HepG2 (cell line): ENCODE results near the gene CPT1A.

Source experiments
- CEBPZ ChIP-seq: IDR thresholded peaks from 2 replicates; pipeline ENCODE4 v1.6.1; 2012; ENCODE audit warnings: low read length, improper control_type of control experiment
- HNRNPH1 ChIP-seq: fragments of 200-400 bp; formaldehyde crosslinking; optimal IDR thresholded peaks from 2 replicates; pipeline ENCODE3; 2017; ENCODE audit warnings: mild to moderate bottlenecking, low read depth, low read length
- JUND ChIP-seq: sonication (generic); formaldehyde crosslinking; IDR thresholded peaks from 2 replicates; pipeline ENCODE4 v1.8.0; 2022; ENCODE audit warnings: mild to moderate bottlenecking, missing genetic modification reagents
- ZNF24 ChIP-seq: fragments of 450-650 bp; IDR thresholded peaks from 2 replicates; pipeline ENCODE4 v1.6.1; 2017; ENCODE audit warnings: antibody characterized with exemption, mild to moderate bottlenecking
- ZNF747 ChIP-seq: sonication (generic); formaldehyde crosslinking; IDR thresholded peaks from 2 replicates; pipeline ENCODE4 v1.8.1; 2023; ENCODE audit warnings: missing genetic modification reagents, mild to moderate bottlenecking, borderline replicate concordance
- ZNF75D ChIP-seq: sonication (generic); formaldehyde crosslinking; IDR thresholded peaks from 2 replicates; pipeline ENCODE4 v1.8.1; 2023; ENCODE audit warnings: missing genetic modification reagents, mild to moderate bottlenecking, borderline replicate concordance
- ZNF773 ChIP-seq: sonication (generic); formaldehyde crosslinking; IDR thresholded peaks from 2 replicates; pipeline ENCODE4 v1.4.0; 2020; ENCODE audit warnings: missing genetic modification reagents, borderline replicate concordance
- TF ChIP-seq, protein P1 (sequence below): sonication (generic); formaldehyde crosslinking; IDR thresholded peaks from 2 replicates; pipeline ENCODE4 v1.5.0; 2020; ENCODE audit warnings: mild to moderate bottlenecking, missing genetic modification reagents, moderate library complexity
- TF ChIP-seq, protein P2 (sequence below): sonication (generic); formaldehyde crosslinking; IDR thresholded peaks from 2 replicates; pipeline ENCODE4 v1.5.1; 2020; ENCODE audit warnings: missing genetic modification reagents, mild to moderate bottlenecking, borderline replicate concordance
- TF ChIP-seq, protein P3 (sequence below): sonication (generic); formaldehyde crosslinking; IDR thresholded peaks from 2 replicates; pipeline ENCODE4 v1.4.0; 2020; ENCODE audit warnings: missing genetic modification reagents, borderline replicate concordance

- TF ChIP-seq ZNF75D (CRISPR knock-in tag) = no peak
- no peak for TF ChIP-seq HNRNPH1
- TF ChIP-seq, protein P1, sequence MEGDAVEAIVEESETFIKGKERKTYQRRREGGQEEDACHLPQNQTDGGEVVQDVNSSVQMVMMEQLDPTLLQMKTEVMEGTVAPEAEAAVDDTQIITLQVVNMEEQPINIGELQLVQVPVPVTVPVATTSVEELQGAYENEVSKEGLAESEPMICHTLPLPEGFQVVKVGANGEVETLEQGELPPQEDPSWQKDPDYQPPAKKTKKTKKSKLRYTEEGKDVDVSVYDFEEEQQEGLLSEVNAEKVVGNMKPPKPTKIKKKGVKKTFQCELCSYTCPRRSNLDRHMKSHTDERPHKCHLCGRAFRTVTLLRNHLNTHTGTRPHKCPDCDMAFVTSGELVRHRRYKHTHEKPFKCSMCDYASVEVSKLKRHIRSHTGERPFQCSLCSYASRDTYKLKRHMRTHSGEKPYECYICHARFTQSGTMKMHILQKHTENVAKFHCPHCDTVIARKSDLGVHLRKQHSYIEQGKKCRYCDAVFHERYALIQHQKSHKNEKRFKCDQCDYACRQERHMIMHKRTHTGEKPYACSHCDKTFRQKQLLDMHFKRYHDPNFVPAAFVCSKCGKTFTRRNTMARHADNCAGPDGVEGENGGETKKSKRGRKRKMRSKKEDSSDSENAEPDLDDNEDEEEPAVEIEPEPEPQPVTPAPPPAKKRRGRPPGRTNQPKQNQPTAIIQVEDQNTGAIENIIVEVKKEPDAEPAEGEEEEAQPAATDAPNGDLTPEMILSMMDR (CRISPR knock-in tag) = no peak
- TF ChIP-seq, protein P2, sequence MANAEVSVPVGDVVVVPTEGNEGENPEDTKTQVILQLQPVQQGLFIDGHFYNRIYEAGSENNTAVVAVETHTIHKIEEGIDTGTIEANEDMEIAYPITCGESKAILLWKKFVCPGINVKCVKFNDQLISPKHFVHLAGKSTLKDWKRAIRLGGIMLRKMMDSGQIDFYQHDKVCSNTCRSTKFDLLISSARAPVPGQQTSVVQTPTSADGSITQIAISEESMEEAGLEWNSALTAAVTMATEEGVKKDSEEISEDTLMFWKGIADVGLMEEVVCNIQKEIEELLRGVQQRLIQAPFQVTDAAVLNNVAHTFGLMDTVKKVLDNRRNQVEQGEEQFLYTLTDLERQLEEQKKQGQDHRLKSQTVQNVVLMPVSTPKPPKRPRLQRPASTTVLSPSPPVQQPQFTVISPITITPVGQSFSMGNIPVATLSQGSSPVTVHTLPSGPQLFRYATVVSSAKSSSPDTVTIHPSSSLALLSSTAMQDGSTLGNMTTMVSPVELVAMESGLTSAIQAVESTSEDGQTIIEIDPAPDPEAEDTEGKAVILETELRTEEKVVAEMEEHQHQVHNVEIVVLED (CRISPR knock-in tag) = no peak
- TF ChIP-seq ZNF24 = no peak
- TF ChIP-seq ZNF773 = no peak
- TF ChIP-seq CEBPZ = no peak
- no peak for TF ChIP-seq JUND
- TF ChIP-seq, protein P3, sequence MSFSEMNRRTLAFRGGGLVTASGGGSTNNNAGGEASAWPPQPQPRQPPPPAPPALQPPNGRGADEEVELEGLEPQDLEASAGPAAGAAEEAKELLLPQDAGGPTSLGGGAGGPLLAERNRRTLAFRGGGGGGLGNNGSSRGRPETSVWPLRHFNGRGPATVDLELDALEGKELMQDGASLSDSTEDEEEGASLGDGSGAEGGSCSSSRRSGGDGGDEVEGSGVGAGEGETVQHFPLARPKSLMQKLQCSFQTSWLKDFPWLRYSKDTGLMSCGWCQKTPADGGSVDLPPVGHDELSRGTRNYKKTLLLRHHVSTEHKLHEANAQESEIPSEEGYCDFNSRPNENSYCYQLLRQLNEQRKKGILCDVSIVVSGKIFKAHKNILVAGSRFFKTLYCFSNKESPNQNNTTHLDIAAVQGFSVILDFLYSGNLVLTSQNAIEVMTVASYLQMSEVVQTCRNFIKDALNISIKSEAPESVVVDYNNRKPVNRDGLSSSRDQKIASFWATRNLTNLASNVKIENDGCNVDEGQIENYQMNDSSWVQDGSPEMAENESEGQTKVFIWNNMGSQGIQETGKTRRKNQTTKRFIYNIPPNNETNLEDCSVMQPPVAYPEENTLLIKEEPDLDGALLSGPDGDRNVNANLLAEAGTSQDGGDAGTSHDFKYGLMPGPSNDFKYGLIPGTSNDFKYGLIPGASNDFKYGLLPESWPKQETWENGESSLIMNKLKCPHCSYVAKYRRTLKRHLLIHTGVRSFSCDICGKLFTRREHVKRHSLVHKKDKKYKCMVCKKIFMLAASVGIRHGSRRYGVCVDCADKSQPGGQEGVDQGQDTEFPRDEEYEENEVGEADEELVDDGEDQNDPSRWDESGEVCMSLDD = no peak
- no peak for TF ChIP-seq ZNF747 (CRISPR knock-in tag)
Measured at GRCh38 chr11:68734111-68734510, 107.6 kb downstream of the CPT1A start.
